ENCODE measurements around the gene GALNT15.

The GALNT15 gene

GRCh38 chr3:16257309-16257708, 82.8 kb downstream of the GALNT15 start:
- DNase-seq, result no peak

DNA sequence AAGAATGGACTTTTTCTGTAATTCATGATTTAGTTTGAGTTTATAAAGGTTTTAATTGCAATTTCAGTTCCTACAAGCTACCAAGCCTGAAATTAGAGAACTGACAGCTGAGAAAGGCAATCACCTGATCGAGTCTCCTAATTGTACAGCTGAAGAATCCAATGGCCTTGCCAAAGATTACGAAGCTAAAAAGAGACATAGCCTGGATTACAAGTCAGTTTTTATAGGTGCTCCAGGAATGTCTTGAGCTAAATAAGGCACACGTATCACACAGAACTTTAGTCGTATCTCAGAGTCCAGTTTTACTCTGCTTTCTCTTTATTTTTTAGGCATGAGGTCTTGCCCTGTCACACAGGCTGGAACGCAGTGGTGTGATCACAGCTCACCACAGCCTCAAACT, 83.7 kb downstream of the GALNT15 start:
- no peak for DNase-seq

GRCh38 chr3:16258866-16259265, 84.4 kb downstream of the GALNT15 start:
- no peak for DNase-seq

GRCh38 chr3:16260046-16260445, 85.6 kb downstream of the GALNT15 start:
- no peak for DNase-seq

- DNase-seq, result no peak
Observed at GRCh38 chr3:16262174-16262573, 87.7 kb downstream of the GALNT15 start.

- no peak for DNase-seq
Observed at GRCh38 chr3:16264174-16264707, 89.8 kb downstream of the GALNT15 start.

- DNase-seq, result peak; percentile 95
Observed at GRCh38 chr3:16264708-16265454, 90.4 kb downstream of the GALNT15 start, which contains the start of the genes DPH3 and OXNAD1. Gene DPH3 (minus strand): TSS chr3:16264943. CDS start chr3:16264876, 67 bp downstream. Gene OXNAD1 (plus strand): TSS chr3:16265212. CDS start chr3:16270953, 5,741 bp downstream.

- DNase-seq, result no peak
Observed at GRCh38 chr3:16265455-16265786, 90.9 kb downstream of the GALNT15 start.

DNA sequence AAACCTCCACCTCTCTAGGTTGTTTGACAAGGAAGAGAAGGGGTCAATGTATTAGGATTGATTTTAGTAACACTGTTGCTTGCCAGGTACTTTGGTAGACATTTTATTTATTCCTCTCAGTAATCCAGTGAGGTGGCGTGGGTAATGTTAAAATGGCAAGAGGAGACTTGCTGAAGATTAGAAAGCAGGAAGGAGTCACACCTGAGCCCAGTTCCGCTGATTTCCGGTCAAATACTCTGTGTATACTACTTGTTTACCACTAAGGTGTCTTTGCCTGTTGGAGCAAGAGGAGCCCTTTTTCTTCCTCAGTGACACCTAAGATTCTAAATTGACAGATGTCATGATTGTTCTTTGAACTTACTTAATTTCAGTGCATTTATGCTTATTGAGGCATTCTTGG, 92.2 kb downstream of the GALNT15 start:
- no peak for DNase-seq

GRCh38 chr3:16270855-16271254, 96.4 kb downstream of the GALNT15 start:
- no peak for DNase-seq

DNA sequence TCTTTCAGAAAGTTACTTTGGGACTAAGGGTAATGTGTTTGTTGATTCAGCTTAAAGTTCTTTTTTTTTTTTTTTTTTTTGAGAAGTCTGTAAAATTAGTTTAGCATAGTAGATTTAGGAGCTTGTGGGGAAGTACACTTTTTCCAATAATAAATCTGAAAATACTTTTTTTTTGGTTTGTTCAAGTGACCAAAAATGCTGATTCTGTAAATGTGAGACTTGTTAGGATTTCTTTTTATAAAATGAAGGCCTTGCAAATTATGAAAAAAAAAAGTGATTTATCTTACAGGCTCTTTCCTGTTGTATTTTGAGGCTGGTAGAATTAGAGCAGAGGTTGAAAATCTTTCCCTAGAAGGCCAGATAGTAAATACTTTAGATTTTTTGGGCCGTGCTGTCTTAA, 98.1 kb downstream of the GALNT15 start:
- DNase-seq, result no peak

GRCh38 chr3:16273867-16274266, 99.4 kb downstream of the GALNT15 start:
- no peak for DNase-seq

- DNase-seq, result no peak
Observed at GRCh38 chr3:16277471-16277870, 103.0 kb downstream of the GALNT15 start.

- no peak for DNase-seq
Observed at GRCh38 chr3:16279010-16279801, 104.7 kb downstream of the GALNT15 start.

- DNase-seq, result no peak
Observed at GRCh38 chr3:16280671-16281070, 106.2 kb downstream of the GALNT15 start.

Measured in activated gamma-delta T cell (primary cell).